Measurements from ENCODE around the gene C11orf97. TPM values are rescaled to one million over a fixed set of nuclear protein-coding genes. Genes with fewer than 3 reads are reported as not detected.
"Not testable (repeated sequence)": the region's sequence is repeated elsewhere in the genome, so short reads cannot be mapped to it uniquely, and the experiment has no call there.

Gene C11orf97
- total RNA-seq, 1 experiment from 2014 or later: not detected

DNA sequence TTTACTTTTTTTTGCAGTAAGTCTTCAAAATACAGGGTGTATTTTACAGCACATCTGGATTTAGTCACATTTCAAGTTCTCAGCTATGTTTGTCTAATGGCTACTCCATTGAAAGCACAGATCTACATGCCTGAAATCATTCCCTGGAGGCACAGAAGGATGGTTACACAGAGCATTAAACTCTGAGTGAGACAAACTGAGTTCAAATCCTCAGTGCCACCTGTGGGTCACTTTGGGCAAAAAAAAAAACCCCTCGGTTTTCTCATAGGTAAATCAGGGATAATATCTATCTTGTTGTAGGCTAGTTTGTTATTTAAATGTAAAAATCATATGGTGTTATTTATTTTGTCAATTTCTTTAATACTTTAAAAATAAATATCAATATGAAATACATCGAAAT lies 10.7 kb upstream of the C11orf97 start:
- no peak for TF ChIP-seq EZH2 (IDR thresholded peaks at IDR 0.05; ENCODE audit: borderline replicate concordance, low read depth, low read length, poor library complexity, severe bottlenecking)
- TF ChIP-seq, protein P1, sequence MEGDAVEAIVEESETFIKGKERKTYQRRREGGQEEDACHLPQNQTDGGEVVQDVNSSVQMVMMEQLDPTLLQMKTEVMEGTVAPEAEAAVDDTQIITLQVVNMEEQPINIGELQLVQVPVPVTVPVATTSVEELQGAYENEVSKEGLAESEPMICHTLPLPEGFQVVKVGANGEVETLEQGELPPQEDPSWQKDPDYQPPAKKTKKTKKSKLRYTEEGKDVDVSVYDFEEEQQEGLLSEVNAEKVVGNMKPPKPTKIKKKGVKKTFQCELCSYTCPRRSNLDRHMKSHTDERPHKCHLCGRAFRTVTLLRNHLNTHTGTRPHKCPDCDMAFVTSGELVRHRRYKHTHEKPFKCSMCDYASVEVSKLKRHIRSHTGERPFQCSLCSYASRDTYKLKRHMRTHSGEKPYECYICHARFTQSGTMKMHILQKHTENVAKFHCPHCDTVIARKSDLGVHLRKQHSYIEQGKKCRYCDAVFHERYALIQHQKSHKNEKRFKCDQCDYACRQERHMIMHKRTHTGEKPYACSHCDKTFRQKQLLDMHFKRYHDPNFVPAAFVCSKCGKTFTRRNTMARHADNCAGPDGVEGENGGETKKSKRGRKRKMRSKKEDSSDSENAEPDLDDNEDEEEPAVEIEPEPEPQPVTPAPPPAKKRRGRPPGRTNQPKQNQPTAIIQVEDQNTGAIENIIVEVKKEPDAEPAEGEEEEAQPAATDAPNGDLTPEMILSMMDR (conservative IDR thresholded peaks at IDR 0.05; ENCODE audit: low read depth, low read length): no peak
- Histone ChIP-seq H3K4me1 (ENCODE audit: insufficient read depth, low read length, poor library complexity, severe bottlenecking) (no peaks in the 10 kb centered on the region), H3K9me3 (ENCODE audit: low read depth, low read length, poor library complexity, severe bottlenecking) (no peaks in the 10 kb centered on the region), H3K36me3 (ENCODE audit: insufficient read depth, low read length, poor library complexity, severe bottlenecking) (peaks cover 26% of the 10 kb centered on the region), H3K4me3 (ENCODE audit: low read depth, low read length, poor library complexity, severe bottlenecking) (no peak overlapping the region), H3K27ac (ENCODE audit: low read depth, low read length, poor library complexity, severe bottlenecking) (no peak overlapping the region), H3K27me3 (replicated peaks; ENCODE audit: insufficient read depth, low read depth, low read length, poor library complexity) (no peaks in the 10 kb centered on the region)
- CTCF ChIA-PET: no interaction called here
- intact Hi-C loops (cut with micrococcal nuclease; ENCODE audit: unreplicated experiment): loop anchor here (5.0 to 10.0 kb wide), 3 partner anchors 174 to 1267 kb away; no protein-coding TSS in a partner anchor
- POLR2A ChIA-PET (ENCODE audit: low non-redundant PET): no interaction called here
- DNase-seq (ENCODE audit: low spot score): no peak
- no TSS peak for BruUV-seq (replicated peaks)

DNA sequence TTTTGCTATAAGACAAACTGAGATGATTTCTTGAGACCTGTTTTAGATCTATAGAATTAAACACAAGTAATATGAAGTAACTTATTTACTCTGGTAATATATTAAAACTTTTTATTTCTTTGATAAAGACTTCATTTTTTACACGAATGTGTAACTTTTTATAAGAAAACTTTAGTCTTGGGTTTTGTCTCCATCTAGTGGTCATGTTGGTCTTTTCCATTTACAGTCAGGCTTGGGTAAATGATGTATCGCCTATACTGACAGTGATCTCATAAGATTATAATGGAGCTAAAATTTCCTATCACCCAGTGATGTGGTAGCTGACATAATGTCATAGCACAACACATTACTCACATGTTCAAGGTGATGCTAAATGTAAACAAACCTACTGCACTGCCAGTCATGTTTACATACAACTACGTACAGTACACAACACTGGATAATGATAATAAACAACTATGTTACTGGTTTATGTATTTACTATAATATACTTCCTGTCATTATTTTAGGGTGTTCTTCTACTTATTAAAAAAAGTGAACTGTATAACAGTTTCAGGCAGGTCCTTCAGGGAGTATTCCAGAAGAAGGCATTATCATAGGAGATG lies 7.5 kb upstream of the C11orf97 start:
- peak; percentile 75 for DNase-seq (ENCODE audit: low spot score)
- H3K4me1 ChIP-seq (ENCODE audit: insufficient read depth, low read length, poor library complexity, severe bottlenecking): no peaks in the 10 kb centered on the region
- ChIA-PET POLR2A (ENCODE audit: low non-redundant PET) (no interaction called here), CTCF (interaction anchor here (0.5 to 1.1 kb wide), 3 partner anchors 334 to 609 kb away, joined by 4 to 6 read pairs (median 4); no protein-coding TSS in a partner anchor)
- BruUV-seq (replicated peaks): no TSS peak
- no peaks in the 10 kb centered on the region for H3K36me3 ChIP-seq (ENCODE audit: insufficient read depth, low read length, poor library complexity, severe bottlenecking)
- H3K4me3 ChIP-seq (ENCODE audit: low read depth, low read length, poor library complexity, severe bottlenecking): no peak overlapping the region
- intact Hi-C loops (cut with micrococcal nuclease; ENCODE audit: unreplicated experiment): loop anchor here (1.0 to 10.0 kb wide), 5 partner anchors 177 to 1270 kb away; no protein-coding TSS in a partner anchor
- H3K9me3 ChIP-seq (ENCODE audit: low read depth, low read length, poor library complexity, severe bottlenecking): no peaks in the 10 kb centered on the region
- TF ChIP-seq, protein P1 (conservative IDR thresholded peaks at IDR 0.05; ENCODE audit: low read depth, low read length): peak; percentile 88
- no peak for TF ChIP-seq EZH2 (IDR thresholded peaks at IDR 0.05; ENCODE audit: borderline replicate concordance, low read depth, low read length, poor library complexity, severe bottlenecking)
- H3K27ac ChIP-seq (ENCODE audit: low read depth, low read length, poor library complexity, severe bottlenecking): no peak overlapping the region
- no peaks in the 10 kb centered on the region for H3K27me3 ChIP-seq (replicated peaks; ENCODE audit: insufficient read depth, low read depth, low read length, poor library complexity)

DNA sequence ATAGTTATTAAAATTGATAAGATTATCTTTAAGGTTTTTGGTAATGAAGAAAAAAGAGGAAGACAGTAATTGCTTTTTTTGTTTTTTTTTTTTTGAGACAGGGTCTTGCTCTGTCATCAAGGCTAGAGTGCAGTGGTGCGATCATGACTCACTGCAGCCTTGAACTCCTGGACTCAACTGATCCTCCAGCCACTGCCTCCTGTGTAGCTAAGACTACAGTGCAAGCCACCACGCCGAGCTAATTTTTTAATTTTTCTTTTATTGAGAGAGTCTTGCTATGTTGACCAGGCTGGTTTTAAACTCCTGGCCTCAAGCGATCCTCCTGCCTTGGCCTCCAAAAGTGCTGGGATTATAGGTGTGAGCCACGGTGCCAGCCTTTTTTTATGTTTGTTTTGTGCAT lies 5.7 kb upstream of the C11orf97 start:
- POLR2A ChIA-PET (ENCODE audit: low non-redundant PET); DNase-seq (ENCODE audit: low spot score); H3K27ac ChIP-seq (ENCODE audit: low read depth, low read length, poor library complexity, severe bottlenecking); H3K36me3 ChIP-seq (ENCODE audit: insufficient read depth, low read length, poor library complexity, severe bottlenecking); H3K4me3 ChIP-seq (ENCODE audit: low read depth, low read length, poor library complexity, severe bottlenecking); H3K4me1 ChIP-seq (ENCODE audit: insufficient read depth, low read length, poor library complexity, severe bottlenecking); BruUV-seq (replicated peaks); CTCF ChIA-PET; H3K27me3 ChIP-seq (replicated peaks; ENCODE audit: insufficient read depth, low read depth, low read length, poor library complexity); H3K9me3 ChIP-seq (ENCODE audit: low read depth, low read length, poor library complexity, severe bottlenecking): not testable (repeated sequence)
- intact Hi-C loops (cut with micrococcal nuclease; ENCODE audit: unreplicated experiment): loop anchor here (10.0 kb wide), 1 partner anchor 1272 kb away; no protein-coding TSS in a partner anchor

DNA sequence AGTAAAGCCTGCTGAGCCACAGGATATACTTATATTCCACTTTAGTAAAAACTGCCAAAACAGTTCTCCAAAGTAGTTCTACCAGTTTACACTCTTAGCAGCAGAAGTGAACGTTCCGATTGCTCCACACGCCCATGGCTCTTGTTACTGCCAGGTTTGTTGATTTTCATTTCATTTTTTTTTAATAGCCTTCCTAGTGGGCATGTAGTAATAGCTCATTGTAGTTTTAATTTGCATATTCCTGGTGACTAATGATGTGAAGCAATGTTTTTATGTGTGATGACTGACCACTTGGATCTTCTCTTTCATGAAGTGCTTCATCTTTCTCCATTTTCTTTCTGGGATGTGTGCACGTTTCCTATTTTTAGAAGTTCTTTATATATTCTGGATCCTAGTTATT lies 4.8 kb upstream of the C11orf97 start:
- H3K27me3 ChIP-seq (replicated peaks; ENCODE audit: insufficient read depth, low read depth, low read length, poor library complexity): no peaks in the 10 kb centered on the region
- no peak for DNase-seq (ENCODE audit: low spot score)
- no TSS peak for BruUV-seq (replicated peaks)
- ChIA-PET POLR2A (ENCODE audit: low non-redundant PET) (no interaction called here), CTCF (no interaction called here)
- no peak overlapping the region for H3K4me3 ChIP-seq (ENCODE audit: low read depth, low read length, poor library complexity, severe bottlenecking)
- H3K4me1 ChIP-seq (ENCODE audit: insufficient read depth, low read length, poor library complexity, severe bottlenecking): no peaks in the 10 kb centered on the region
- intact Hi-C loops (cut with micrococcal nuclease; ENCODE audit: unreplicated experiment): loop anchor here (10.0 kb wide), 1 partner anchor 1273 kb away; no protein-coding TSS in a partner anchor
- no peaks in the 10 kb centered on the region for H3K9me3 ChIP-seq (ENCODE audit: low read depth, low read length, poor library complexity, severe bottlenecking)
- H3K36me3 ChIP-seq (ENCODE audit: insufficient read depth, low read length, poor library complexity, severe bottlenecking): no peaks in the 10 kb centered on the region
- H3K27ac ChIP-seq (ENCODE audit: low read depth, low read length, poor library complexity, severe bottlenecking): no peak overlapping the region
- TF ChIP-seq, protein P1 (conservative IDR thresholded peaks at IDR 0.05; ENCODE audit: low read depth, low read length): no peak
- TF ChIP-seq EZH2 (IDR thresholded peaks at IDR 0.05; ENCODE audit: borderline replicate concordance, low read depth, low read length, poor library complexity, severe bottlenecking): no peak

All from A673 (cell line).